ENCODE data around the gene SLC20A1.
"Not testable (repeated sequence)": the region's sequence is repeated elsewhere in the genome, so short reads cannot be mapped to it uniquely, and the experiment has no call there.

SLC20A1 gene

DNA sequence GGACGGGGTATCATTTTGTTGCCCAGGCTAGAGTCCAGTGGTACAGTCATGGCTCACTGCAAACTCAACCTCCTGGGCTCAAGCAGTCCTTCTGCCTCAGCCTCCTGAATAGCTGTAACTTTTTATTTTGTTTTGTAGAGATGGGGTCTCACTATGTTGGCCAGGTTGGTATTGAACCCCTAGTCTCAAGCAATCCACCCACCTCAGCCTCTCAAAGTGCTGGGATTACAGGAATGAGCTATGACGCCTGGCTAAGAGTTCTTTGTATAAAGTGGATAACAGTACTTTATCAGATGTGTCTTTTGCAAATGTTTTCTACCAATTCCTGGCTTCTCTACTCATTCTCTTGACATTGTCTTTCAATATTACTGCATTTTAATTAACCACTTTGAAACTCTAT, 57.9 kb downstream of the SLC20A1 start:
- no peaks in the 10 kb centered on the region for H3K36me3 ChIP-seq (ENCODE audit: insufficient read depth, low read length)
- H3K4me2 ChIP-seq (ENCODE audit: low read length), result no peak overlapping the region
- no peak overlapping the region for H3K4me3 ChIP-seq (ENCODE audit: low read length)
- H3K9ac ChIP-seq (ENCODE audit: low read depth, low read length), result no peak overlapping the region
- no peaks in the 10 kb centered on the region for H3K4me1 ChIP-seq (ENCODE audit: control insufficient read depth, insufficient read depth, low read length)
- peaks cover 28% of the 10 kb centered on the region for H3K27me3 ChIP-seq (ENCODE audit: control insufficient read depth, insufficient read depth, low read length)
- no peaks in the 10 kb centered on the region for H3K9me3 ChIP-seq (replicated peaks; ENCODE audit: low read length)

DNA sequence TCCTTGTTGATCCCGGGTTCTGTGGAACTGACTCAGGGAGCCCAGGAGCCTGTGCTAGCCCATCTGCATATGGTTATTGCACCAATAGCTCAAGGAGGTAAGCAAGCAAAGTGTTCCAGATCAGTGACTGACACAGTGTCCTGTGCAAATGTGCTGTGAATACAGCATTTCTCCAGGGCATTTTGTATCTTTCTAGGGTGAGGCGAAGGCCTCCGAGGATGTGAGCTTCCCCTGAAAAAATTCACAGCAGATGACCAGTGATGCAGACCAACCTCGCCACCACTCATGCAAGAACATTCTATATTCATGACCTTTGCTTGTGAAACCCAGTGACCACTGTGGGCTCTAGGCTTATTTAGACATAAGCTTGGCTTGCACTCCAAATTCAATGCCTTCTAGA, 59.8 kb downstream of the SLC20A1 start:
- Histone ChIP-seq H3K9ac (ENCODE audit: low read depth, low read length) (no peak overlapping the region), H3K9me3 (replicated peaks; ENCODE audit: low read length) (no peaks in the 10 kb centered on the region), H3K4me2 (ENCODE audit: low read length) (no peak overlapping the region), H3K4me1 (ENCODE audit: control insufficient read depth, insufficient read depth, low read length) (no peaks in the 10 kb centered on the region), H3K4me3 (ENCODE audit: low read length) (no peak overlapping the region), H3K36me3 (ENCODE audit: insufficient read depth, low read length) (no peaks in the 10 kb centered on the region), H3K27me3 (ENCODE audit: control insufficient read depth, insufficient read depth, low read length) (peaks cover 32% of the 10 kb centered on the region)

DNA sequence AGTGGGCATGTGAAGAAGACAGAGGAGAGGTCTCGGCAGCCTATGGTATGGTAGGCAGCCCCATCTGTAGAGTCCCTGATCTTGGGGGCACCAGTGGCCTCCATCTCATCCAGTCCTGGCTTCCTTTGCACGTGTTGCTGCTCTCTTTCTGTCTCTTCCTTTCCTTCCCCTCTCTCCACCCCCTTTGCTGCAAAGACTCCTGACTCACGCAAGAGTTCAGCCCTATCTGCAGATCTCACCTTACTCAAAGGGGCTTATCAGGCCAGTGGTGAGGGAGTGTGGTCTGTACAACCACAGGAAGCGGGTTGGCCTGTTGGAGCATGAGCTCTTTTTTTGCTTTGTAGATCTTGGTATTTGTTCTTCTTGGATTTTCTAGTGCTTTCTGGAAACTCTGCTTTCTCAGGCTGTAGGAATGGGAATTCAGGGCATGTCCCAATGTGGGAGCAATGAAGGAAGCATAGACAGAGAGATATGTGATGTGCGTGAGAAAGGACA, 60.5 kb downstream of the SLC20A1 start:
- no peak overlapping the region for H3K9ac ChIP-seq (ENCODE audit: low read depth, low read length)
- H3K9me3 ChIP-seq (replicated peaks; ENCODE audit: low read length), result no peaks in the 10 kb centered on the region
- no peak overlapping the region for H3K4me2 ChIP-seq (ENCODE audit: low read length)
- no peaks in the 10 kb centered on the region for H3K4me1 ChIP-seq (ENCODE audit: control insufficient read depth, insufficient read depth, low read length)
- H3K4me3 ChIP-seq (ENCODE audit: low read length), result no peak overlapping the region
- H3K36me3 ChIP-seq (ENCODE audit: insufficient read depth, low read length), result no peaks in the 10 kb centered on the region
- H3K27me3 ChIP-seq (ENCODE audit: control insufficient read depth, insufficient read depth, low read length), result peaks cover 32% of the 10 kb centered on the region

DNA sequence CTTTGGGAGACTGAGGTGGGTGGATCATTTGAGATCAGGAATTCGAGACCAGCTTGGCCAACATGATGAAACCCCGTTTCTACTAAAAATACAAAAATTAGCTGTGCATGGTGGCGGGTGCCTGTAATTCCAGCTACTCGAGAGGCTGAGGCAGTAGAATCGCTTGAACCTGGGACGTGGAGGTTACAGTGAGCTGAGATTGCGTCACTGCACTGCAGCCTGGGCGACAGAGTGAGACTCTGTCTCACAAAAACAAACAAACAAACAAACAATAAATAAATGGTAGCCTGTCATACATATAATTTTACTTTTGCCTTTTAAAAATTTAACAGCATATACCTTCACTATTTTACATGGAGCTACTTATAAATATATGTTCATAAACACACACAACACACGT, 61.2 kb downstream of the SLC20A1 start:
- not testable (repeated sequence) for H3K4me1 ChIP-seq (ENCODE audit: control insufficient read depth, insufficient read depth, low read length); H3K9me3 ChIP-seq (replicated peaks; ENCODE audit: low read length); H3K4me2 ChIP-seq (ENCODE audit: low read length); H3K9ac ChIP-seq (ENCODE audit: low read depth, low read length); H3K36me3 ChIP-seq (ENCODE audit: insufficient read depth, low read length); H3K4me3 ChIP-seq (ENCODE audit: low read length)
- peaks cover 32% of the 10 kb centered on the region for H3K27me3 ChIP-seq (ENCODE audit: control insufficient read depth, insufficient read depth, low read length)

DNA sequence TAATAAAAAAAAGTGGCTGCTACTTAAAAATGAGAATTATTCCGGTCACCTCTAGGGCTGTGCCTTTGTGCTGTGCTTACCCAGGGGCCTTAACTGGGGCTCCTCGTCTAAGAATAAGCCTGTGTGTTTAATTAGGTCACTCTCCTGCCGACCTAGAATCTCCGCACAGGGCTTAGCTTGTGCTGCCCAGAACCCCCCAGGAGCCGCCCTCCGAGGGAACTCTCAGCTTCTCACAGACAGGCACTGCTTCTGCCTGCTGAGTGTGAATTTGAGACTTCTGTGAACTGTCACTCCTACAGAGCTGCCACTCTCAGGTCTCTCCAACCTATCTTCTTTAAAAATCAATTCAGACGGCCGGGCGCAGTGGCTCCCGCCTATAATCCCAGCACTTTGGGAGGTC, 63.2 kb downstream of the SLC20A1 start:
- peaks cover 9% of the 10 kb centered on the region for H3K4me1 ChIP-seq (ENCODE audit: control insufficient read depth, insufficient read depth, low read length)
- H3K4me3 ChIP-seq (ENCODE audit: low read length), result no peak overlapping the region
- H3K9ac ChIP-seq (ENCODE audit: low read depth, low read length), result no peak overlapping the region

DNA sequence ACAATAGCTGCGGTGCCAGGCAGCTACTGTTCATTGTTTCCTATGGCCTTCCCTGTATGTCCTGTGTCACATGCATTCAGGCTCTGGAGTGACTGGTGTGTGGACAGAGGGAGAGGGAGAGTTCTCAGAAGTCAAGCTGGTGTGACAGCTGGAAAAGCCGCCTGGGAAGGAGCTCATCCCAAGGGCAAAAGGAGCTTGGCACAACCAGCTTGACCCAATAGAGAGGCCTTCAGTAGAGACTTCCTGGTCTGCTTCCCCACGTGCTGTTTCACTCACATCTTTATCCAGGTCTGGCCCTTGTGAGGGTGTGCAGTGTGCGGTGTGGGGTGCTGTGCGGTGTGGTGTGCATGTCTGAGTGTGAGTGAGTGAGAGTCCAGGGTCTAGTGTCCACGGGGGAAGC, 64.0 kb downstream of the SLC20A1 start:
- Histone ChIP-seq H3K4me1 (ENCODE audit: control insufficient read depth, insufficient read depth, low read length) (peaks cover 9% of the 10 kb centered on the region), H3K9ac (ENCODE audit: low read depth, low read length) (no peak overlapping the region), H3K36me3 (ENCODE audit: insufficient read depth, low read length) (no peaks in the 10 kb centered on the region), H3K4me3 (ENCODE audit: low read length) (no peak overlapping the region), H3K27me3 (ENCODE audit: control insufficient read depth, insufficient read depth, low read length) (peaks cover 34% of the 10 kb centered on the region), H3K9me3 (replicated peaks; ENCODE audit: low read length) (no peaks in the 10 kb centered on the region), H3K4me2 (ENCODE audit: low read length) (no peak overlapping the region)

More for the DNA sequence above, 63.2 kb downstream of the SLC20A1 start:
- Histone ChIP-seq H3K9me3 (replicated peaks; ENCODE audit: low read length) (no peaks in the 10 kb centered on the region), H3K36me3 (ENCODE audit: insufficient read depth, low read length) (no peaks in the 10 kb centered on the region), H3K4me2 (ENCODE audit: low read length) (no peak overlapping the region), H3K27me3 (ENCODE audit: control insufficient read depth, insufficient read depth, low read length) (peaks cover 35% of the 10 kb centered on the region)

DNA sequence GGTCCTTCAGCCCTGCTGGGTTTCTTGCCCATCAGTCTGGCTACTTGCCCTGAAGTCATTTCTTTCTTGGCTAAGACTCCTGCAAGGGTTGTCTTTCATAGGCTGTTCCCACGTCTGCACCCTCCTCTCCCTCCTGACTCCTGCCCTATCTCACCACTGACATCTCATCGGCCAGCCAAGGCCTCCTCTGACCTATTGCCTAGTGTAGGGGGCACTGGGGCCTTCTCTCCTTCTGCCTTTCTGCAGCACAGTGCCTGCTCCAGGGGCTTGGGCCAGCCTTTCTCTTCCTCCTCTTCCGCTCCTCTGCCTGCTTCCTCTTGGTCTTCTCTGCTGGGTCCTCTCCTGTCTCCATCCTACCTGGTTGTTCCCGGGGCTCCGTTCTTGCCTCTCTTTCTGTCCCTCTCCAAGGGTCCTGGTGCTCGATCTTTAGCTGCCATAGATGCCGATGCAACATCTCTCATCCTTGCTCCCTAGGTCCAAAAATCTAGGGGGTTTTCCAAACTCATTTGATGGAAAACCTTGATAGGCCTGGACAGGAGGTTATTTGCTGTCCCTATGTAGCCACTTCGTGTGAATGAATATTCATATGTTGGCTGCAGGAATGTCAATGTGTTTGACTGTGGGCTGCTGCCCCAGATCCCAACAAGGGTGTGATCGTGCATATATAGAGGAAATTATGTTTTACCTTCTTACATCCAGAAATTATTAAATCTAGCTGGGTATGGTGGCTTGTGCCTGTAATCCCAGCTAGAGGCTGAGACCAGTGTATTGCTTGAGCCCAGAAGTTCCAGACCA, 65.4 kb downstream of the SLC20A1 start:
- Histone ChIP-seq H3K4me2 (ENCODE audit: low read length) (no peak overlapping the region), H3K4me3 (ENCODE audit: low read length) (no peak overlapping the region), H3K9me3 (replicated peaks; ENCODE audit: low read length) (no peaks in the 10 kb centered on the region), H3K4me1 (ENCODE audit: control insufficient read depth, insufficient read depth, low read length) (peaks cover 9% of the 10 kb centered on the region), H3K27me3 (ENCODE audit: control insufficient read depth, insufficient read depth, low read length) (peaks cover 20% of the 10 kb centered on the region), H3K9ac (ENCODE audit: low read depth, low read length) (no peak overlapping the region), H3K36me3 (ENCODE audit: insufficient read depth, low read length) (no peaks in the 10 kb centered on the region)

DNA sequence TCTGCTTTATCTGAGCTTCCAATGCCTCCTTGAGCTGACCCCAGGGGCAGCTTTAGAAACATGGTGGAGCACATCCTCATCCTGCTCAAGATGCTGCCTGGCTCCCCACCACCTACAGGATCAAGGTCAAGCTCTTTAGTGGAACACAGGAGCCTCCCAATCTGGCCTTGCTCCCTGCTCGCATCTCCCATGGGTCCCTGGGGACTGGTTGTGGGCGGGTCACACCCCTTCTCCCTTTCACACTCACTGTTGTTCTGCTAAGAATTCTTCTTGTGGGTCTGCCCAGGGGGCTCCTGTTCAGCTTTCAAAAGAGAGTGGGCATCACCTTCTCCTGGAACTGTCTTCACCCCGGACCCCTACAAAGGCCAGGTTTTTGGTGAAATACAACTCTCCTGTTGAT, 66.7 kb downstream of the SLC20A1 start:
- Histone ChIP-seq H3K27me3 (ENCODE audit: control insufficient read depth, insufficient read depth, low read length) (peaks cover 12% of the 10 kb centered on the region), H3K9ac (ENCODE audit: low read depth, low read length) (no peak overlapping the region), H3K9me3 (replicated peaks; ENCODE audit: low read length) (no peaks in the 10 kb centered on the region), H3K4me3 (ENCODE audit: low read length) (no peak overlapping the region), H3K4me1 (ENCODE audit: control insufficient read depth, insufficient read depth, low read length) (peaks cover 9% of the 10 kb centered on the region), H3K4me2 (ENCODE audit: low read length) (no peak overlapping the region), H3K36me3 (ENCODE audit: insufficient read depth, low read length) (no peaks in the 10 kb centered on the region)

DNA sequence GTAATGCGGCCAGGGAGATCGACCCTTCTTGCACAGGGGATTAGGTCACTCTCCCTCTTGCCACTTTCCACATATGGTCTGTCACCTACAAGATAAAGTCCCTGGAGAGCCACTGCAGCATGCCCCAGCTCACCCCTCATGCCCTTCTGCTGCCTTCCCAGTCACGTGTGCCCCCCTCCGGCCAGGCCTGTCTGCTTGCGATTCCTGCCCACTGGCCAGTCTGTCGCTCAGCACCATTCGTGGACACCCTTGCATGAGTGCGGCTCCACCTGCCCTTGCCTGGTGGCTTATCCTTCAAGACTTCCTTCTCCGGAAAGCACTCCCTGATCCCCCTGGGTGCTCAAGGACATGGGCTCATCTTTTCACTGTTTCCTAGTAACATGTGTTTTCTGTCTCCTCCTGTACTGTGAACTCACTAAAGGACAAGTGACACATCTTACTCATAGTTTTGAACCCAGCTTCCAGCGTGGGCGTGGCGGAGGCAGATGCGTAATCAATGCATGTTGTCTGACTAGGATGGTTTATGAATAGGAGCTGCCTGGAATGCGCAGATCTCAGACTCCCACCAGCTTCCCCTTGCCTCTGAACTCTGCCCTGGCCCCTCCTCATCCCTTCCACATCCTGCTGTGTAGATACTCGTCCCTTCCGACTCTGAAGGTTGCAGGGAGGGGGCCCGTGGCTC, 67.3 kb downstream of the SLC20A1 start:
- Histone ChIP-seq H3K27me3 (ENCODE audit: control insufficient read depth, insufficient read depth, low read length) (peaks cover 13% of the 10 kb centered on the region), H3K4me2 (ENCODE audit: low read length) (no peak overlapping the region), H3K4me3 (ENCODE audit: low read length) (no peak overlapping the region), H3K36me3 (ENCODE audit: insufficient read depth, low read length) (no peaks in the 10 kb centered on the region), H3K9me3 (replicated peaks; ENCODE audit: low read length) (no peaks in the 10 kb centered on the region), H3K9ac (ENCODE audit: low read depth, low read length) (no peak overlapping the region), H3K4me1 (ENCODE audit: control insufficient read depth, insufficient read depth, low read length) (peaks cover 9% of the 10 kb centered on the region)

All from skeletal muscle satellite cell (primary cell).